Measurements from ENCODE around the gene NUDCD3.
A peak's percentile ranks its signal among the peaks of the same experiment; 100 is the strongest.
"Not testable (repeated sequence)": the region's sequence is repeated elsewhere in the genome, so short reads cannot be mapped to it uniquely, and the experiment has no call there.

The NUDCD3 gene

DNA sequence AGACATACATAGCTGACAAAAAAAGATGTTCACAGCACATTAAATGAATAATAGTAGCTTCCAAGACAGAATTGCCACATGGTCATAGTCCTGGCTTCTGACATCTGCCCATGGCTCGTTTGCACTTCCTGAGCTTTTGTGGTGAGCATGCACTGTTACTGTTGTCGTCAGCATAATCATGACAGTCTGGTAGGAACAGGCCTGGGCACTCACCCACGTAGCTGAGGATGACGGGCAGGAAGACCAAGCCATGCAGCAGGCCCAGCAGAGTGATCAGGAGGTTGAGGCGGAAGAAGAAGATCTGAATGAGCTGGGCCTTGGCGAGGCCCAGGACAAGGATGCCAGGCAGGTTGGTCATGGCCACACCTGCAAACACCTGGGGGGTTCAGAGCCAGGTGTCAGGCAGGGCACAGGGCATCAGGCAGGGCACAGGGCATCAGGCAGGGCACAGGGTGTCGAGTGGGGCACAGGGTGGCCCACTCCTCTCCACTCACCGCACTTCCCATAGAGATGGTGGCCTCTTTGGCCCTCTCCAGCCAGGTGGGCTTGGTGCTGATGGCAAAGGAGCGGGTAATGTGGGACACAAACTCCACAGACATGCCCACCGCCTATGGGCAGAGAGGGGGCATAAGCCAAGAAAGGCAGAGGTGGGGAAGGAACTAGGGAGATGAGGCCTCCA is 25.3 kb upstream of the NUDCD3 start:
- DNase-seq: no peak

GRCh38 chr7:44512736-44513135 is 22.3 kb upstream of the NUDCD3 start:
- DNase-seq: no peak

- no peak for DNase-seq
These were observed 21.5 kb upstream of the NUDCD3 start for GRCh38 chr7:44511863-44512468.

DNA sequence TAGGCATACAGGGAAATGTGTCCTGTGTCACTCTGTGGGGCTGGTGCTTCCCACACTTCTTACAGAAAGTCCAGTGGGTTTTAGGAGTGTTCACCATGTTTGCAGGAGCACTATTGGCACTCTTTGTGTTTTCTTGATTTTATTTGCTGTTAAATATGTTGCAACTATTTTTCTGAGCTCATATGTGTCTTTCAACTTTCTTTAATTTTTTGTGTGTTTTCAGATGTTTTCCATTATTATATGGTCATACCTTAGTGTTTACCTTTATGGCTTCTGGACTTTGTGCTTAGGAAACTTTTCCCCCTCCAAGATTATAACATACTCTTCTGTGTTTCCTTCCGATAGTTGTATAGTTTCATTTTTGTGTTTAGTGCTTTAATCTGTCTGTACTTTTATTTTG is 20.8 kb upstream of the NUDCD3 start:
- no peak for DNase-seq

DNA sequence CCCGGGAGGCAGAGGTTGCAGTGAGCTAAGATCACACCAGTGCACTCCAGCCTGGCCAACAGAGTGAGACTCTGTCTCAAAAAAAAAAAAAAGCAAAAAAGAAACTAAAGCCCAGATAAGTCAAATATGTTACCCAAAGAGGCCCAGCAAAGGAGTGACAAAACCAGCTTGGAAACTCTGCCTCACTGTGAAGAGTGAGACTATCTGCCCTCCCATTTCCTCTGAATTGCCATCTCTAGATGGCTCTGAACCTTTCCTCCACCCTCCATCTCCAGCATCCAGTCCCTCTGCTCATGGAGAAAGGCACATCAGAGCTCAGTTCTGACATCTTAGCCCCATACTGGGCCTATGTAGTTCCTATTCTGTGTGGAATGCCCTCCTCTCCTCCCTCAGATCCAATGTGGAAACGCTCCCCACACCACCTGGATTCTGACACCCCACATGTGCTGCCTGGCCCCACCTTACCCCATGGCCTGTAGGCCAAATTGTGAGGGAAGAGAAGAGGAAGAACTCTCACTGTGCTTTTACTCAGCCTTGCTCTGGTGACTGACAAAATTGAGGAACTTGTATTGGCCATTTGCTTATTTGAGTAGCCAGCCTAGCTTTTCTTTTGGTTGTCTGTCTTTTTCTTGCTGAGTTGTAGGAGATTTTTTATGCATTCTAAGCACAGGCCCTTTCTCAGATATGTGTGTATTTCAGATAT is 18.0 kb upstream of the NUDCD3 start:
- no peak for DNase-seq

- DNase-seq: not testable (repeated sequence)
These were observed 16.3 kb upstream of the NUDCD3 start for GRCh38 chr7:44506592-44507288.

GRCh38 chr7:44505595-44505994 is 15.1 kb upstream of the NUDCD3 start:
- DNase-seq: no peak

- no peak for DNase-seq
These were observed 7.9 kb upstream of the NUDCD3 start for GRCh38 chr7:44498230-44498954.

DNA sequence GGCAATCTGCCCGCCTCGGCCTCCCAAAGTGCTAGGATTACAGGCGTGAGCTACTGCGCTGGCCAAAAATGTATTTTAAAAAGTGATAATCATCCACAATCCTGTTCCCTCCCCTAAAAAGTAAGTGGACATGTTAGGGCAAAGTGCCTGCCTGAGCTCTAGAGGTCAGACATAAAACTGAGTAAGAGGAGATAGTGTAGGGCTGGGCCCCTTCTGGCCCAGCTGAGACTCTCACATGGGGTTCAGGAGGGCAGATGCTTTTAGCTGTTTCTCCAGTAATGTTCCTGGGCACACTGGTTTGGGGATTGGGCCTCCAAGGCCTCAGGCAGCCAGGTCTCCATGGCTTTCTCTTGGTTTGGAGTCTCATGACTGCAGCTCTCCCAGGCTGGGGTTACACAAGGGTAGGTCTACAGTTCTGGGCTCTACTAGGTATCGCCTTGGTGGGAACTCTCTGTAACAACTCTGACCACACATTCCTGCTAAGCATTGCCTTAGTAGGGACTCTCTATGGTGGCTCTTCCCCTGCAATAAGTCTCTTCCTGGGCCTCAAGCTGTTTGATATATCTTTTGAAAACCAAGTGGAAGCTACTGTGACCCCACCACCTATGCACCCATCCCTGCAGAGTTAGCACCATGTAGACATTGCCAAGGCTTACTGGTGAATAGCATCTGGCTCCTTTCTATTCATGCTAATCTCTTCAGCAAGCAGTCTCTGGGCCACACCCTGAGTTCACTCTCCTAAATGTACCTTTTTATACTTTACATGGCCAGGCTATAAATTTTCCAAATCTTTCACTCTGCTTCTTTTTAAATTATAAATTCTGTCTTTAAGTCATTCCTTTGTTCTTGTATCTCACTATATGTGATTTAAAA is 6.9 kb upstream of the NUDCD3 start:
- no peak for DNase-seq

DNA sequence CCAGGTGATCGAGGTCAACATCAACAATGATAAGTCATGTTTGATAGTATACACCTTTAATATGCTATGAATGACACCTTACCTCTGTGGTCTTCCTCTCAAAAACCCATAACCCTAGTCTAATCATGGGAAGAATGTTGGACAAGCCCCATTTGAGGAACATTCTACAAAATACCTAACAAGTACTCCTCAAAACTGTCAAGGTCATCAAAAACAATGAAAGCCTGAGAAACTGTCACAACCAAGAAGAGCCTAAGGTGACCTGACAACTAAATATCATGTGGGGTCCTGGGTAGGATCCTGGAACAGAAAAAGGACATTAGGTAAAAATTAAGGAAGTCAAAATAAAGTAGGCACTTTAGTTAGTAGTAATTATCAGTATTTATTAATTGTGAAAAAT is 5.9 kb upstream of the NUDCD3 start:
- no peak for DNase-seq

DNA sequence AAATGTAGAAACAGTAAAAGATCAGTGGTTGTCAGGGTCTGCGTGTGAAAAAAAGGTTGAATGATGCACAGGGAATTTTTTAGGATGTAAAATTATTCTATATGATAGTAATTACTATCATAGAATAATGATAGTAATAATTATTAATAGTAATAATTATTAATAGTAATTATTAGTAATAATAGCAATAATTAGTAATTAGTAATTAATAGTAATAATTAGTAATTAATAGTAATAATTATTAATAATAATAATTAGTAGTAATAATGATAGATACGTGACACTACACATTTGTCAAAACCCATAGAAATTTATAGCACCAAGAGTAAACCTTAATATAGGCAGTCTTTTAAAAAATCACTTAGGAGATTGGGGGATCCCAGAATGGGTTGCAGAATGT is 4.5 kb upstream of the NUDCD3 start:
- DNase-seq: no peak

- no peak for DNase-seq
These were observed 771 bp upstream of the NUDCD3 start for GRCh38 chr7:44491229-44491628.

DNA sequence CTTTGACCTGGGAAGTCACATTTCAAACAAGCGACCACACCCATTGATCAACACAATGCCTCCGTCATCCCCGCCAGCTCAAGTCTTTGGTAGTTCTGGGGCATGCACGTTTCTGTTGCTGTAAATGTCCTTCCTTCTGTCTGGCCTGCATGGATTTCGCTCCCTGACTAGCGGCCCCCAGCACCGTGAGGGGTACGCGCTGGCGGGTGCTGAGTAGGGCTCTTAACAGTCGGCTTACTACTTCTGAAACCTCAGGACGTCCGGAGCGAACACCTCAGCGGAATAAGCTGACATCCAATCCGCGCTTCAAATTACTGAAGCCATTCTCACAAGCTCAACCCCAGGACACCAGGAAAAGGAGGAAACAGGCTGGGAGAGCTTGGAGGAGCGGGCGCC is 505 bp downstream of the NUDCD3 start:
- DNase-seq: no peak

DNA sequence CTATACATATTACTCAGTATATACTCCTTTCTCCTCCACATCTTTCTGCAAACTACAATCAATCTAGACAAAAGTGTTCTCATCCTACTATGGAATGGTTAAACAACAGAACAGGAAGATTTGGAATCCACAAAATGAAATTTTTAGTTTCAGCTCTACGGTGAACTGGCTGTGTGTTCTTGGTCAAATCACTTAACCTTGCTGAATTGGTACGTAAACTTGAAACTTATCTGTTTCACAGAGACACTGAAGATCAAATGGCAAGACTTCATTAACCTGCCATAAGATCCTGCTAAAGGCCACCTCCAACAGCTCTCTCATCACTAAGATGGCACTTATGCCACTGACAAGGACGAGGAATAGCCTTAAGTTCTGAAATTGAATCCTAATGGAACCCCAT is 1.5 kb downstream of the NUDCD3 start:
- DNase-seq: no peak

DNA sequence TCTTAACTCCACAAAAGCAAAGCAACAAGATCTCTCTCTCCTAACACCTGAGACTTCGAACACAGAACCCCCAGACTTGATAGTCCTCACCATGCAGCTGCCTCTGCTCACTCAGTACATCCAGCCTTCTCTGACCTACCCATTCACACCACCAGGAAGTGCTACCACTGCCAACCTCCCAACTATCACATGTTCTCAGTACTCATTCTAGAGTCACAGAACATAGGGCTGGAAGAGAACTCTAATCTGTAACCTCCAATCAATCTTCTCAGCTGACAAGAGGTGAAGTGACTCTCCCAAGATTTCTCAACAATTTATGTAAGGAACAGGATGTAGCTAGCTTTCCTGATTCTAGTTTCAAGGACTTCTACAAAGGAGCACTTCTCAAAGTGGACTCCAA is 3.8 kb downstream of the NUDCD3 start:
- peak; percentile 88 for DNase-seq

GRCh38 chr7:44486001-44486400 is 4.5 kb downstream of the NUDCD3 start:
- no peak for DNase-seq

DNA sequence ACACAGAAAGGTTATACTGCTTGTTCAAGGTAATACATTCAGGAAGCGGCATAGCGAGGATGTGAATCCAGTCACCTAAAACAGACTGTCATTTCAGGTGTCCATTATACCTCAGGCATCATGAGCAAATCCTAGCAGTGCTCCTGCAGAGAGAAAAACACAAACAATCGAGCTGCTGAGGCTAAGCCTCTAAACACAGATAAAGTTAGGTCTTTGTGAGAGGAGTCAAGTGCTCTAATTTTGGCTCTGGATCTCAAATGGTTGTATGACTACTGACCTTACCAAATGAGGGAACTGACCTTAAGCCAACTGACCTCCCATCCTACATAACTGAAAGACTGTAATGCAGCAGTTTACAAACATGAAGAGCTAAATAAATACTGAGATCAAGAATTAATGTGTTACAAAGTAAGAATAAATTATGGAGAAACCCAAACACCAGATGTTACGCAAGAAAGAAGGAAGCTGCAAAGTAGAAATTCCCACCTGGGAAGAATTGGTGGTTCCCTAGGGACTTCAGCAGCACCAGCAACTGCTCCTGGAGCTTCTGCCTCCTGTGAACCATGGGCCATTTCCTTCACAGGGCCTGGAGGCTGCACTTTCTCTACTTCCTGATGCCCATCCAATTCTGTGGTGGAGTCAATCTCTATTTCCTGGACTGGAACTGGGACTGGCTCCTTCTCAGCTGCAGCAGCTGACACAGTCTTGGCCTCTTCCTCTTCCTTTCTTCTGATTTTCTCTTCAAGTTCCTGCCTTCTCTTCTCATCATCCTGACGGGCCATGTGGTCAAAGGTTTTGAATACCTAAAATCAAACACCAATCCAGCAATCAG is 5.8 kb downstream of the NUDCD3 start:
- no peak for DNase-seq

DNA sequence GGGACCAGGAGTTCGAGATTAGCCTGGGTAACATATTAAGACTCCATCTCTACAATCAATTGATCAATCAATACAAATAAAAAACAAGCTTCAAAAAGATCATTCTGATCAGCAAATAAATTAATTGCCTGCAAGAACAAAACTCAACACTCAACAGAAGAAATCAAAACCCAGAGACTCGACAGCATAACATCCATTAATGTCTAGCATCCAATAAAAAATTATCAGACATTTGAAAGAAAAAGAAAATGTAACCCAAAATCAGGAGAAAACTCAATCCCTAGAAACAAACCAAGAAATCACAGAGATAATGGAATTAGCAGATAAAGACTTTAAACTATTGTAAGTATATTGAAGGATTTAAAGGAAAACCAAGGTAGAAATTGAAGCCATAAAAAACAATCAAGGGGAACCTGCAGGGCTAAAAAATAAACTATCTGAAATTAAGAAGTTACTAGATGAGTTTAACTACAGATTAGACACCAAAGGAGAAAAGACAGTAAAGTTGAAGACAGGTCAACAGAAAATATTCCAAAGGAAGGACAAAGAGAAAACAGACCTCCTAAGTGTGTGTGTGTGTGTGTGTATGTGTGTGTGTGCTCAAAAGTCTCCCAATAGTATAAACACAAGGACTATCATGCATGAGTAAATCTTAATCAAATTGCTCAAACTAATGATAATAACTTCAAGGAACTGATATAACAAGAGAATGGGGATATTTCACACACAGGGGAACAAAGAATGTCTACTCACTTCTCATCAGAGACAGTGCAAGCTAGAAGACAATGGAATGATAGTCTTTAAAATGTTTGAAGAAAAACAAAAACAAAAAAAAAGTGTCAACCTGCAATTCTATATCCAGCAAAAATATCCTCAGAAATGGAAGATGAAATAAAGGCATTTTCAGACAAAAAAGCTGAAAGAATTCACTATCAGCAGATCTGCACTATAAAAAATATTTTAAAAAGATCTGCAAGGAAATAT is 7.7 kb downstream of the NUDCD3 start:
- no peak for DNase-seq

- DNase-seq: no peak
These were observed 12.5 kb downstream of the NUDCD3 start for GRCh38 chr7:44477938-44478337.

Measured in NCI-H226 (cell line).